ENCODE results near the gene HEPN1. TPM values are rescaled to one million over a fixed set of nuclear protein-coding genes. Genes with fewer than 3 reads are reported as not detected.

Gene HEPN1
- total RNA-seq, 1 experiment from 2014 or later = not detected

GRCh38 chr11:124944565-124944964 is 25.5 kb downstream of the HEPN1 start:
- no peak overlapping the region for H3K4me3 ChIP-seq (ENCODE audit: low read depth in 2 of 2, low read length in 2 of 2)
- intact Hi-C loops (cut with micrococcal nuclease; ENCODE audit: unreplicated experiment) = no loop called here
- no TSS peak for BruUV-seq (replicated peaks)
- DNase-seq (ENCODE audit: low read depth, low spot score) (no peak), ATAC-seq (no peak)
- no peaks in the 10 kb centered on the region for H3K9me3 ChIP-seq (ENCODE audit: control insufficient read depth, insufficient read depth, low read depth, low read length)
- H3K27me3 ChIP-seq (ENCODE audit: control insufficient read depth, insufficient read depth, low read length) = peaks cover 6% of the 10 kb centered on the region; the same call in 1 of the 2 replicates
- H3K36me3 ChIP-seq (ENCODE audit: control insufficient read depth, insufficient read depth, low read length) = no peaks in the 10 kb centered on the region
- no peak for TF ChIP-seq REST (IDR thresholded peaks at IDR 0.05; ENCODE audit: insufficient read depth in 1 of 2, low read depth in 2 of 2, low read length in 1 of 2)
- TF ChIP-seq POLR2AphosphoS5 (IDR thresholded peaks at IDR 0.05; ENCODE audit: low read depth, low read length) = no peak
- TF ChIP-seq TCF7L2 (IDR thresholded peaks at IDR 0.05; ENCODE audit: low read depth, low read length) = no peak
- no peak for TF ChIP-seq CTCF (IDR thresholded peaks at IDR 0.05)
- no peak for TF ChIP-seq SIN3A (IDR thresholded peaks at IDR 0.05; ENCODE audit: borderline replicate concordance, insufficient read depth, low read depth, low read length)
- H3K27ac ChIP-seq (ENCODE audit: low read length) = no peak overlapping the region
- in situ Hi-C loops (cut with HindIII; ENCODE audit: low pct_unique_long_range_greater_than_20kb, low sequenced_read_pairs) = no loop called here
- H3K4me1 ChIP-seq (ENCODE audit: control insufficient read depth, insufficient read depth, low read length) = no peaks in the 10 kb centered on the region
- ChIA-PET POLR2A (interaction anchor here (0.6 kb wide), 1 partner anchor 532 kb away, joined by 3 read pairs; no protein-coding TSS in a partner anchor), CTCF (no interaction called here)

GRCh38 chr11:124945826-124946225 is 26.8 kb downstream of the HEPN1 start:
- no TSS peak for BruUV-seq (replicated peaks)
- Histone ChIP-seq H3K4me1 (ENCODE audit: control insufficient read depth, insufficient read depth, low read length) (no peaks in the 10 kb centered on the region), H3K9me3 (ENCODE audit: control insufficient read depth, insufficient read depth, low read depth, low read length) (no peaks in the 10 kb centered on the region), H3K27ac (ENCODE audit: low read length) (no peak overlapping the region), H3K27me3 (ENCODE audit: control insufficient read depth, insufficient read depth, low read length) (peaks cover 2% of the 10 kb centered on the region; the same call in 1 of the 2 replicates), H3K36me3 (ENCODE audit: control insufficient read depth, insufficient read depth, low read length) (no peaks in the 10 kb centered on the region), H3K4me3 (ENCODE audit: low read depth in 2 of 2, low read length in 2 of 2) (no peak overlapping the region)
- DNase-seq (ENCODE audit: low read depth, low spot score) (no peak), ATAC-seq (no peak)
- TF ChIP-seq CTCF (IDR thresholded peaks at IDR 0.05) (no peak), REST (IDR thresholded peaks at IDR 0.05; ENCODE audit: insufficient read depth in 1 of 2, low read depth in 2 of 2, low read length in 1 of 2) (no peak)
- in situ Hi-C loops (cut with HindIII; ENCODE audit: low pct_unique_long_range_greater_than_20kb, low sequenced_read_pairs) (no loop called here), intact Hi-C loops (cut with micrococcal nuclease; ENCODE audit: unreplicated experiment) (no loop called here)
- ChIA-PET CTCF (no interaction called here), POLR2A (no interaction called here)
